Right ventricle myocardium inferior (tissue), 1 donor: ENCODE results near the gene ARL10. TPM values are rescaled to one million over a fixed set of nuclear protein-coding genes. Genes with fewer than 3 reads are reported as not detected.
A peak's percentile ranks its signal among the peaks of the same experiment; 100 is the strongest.

Experiments used
- ATAC-seq: fragments of 200-7000 bp; cut with Tn5 transposase; one replicate; pipeline ENCODE4 v1.9.1; 2020; ENCODE audit warnings: mild to moderate bottlenecking, moderate library complexity
- DNase-seq: peaks from one replicate; pipeline ENCODE4 v3.0.0; 2021; ENCODE audit errors: missing footprints
- intact Hi-C: fragments of 100-400 bp; cut with DNase I; formaldehyde crosslinking; loops from one replicate; pipeline ENCODE4 v1.11.0; 2022
- long read RNA-seq: library from polyadenylated mRNA; unstranded; transcript quantifications from one replicate; pipeline ENCODE4 v2.0.0, GENCODE V29; 2021
- total RNA-seq: library from RNA; stranded (reverse); fragmentation: NEBNext Ultra II Directional; extraction: Animal tissue kit (Norgen Biotek cat#: 25700); gene quantifications from one replicate; pipeline ENCODE4 v1.2.1, GENCODE V29; 2021
- donor health status: DM: no; HTN: yes; CAD: no; lungs with severe emphysema.

The ARL10 gene, protein sequence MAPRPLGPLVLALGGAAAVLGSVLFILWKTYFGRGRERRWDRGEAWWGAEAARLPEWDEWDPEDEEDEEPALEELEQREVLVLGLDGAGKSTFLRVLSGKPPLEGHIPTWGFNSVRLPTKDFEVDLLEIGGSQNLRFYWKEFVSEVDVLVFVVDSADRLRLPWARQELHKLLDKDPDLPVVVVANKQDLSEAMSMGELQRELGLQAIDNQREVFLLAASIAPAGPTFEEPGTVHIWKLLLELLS
- 5.4 TPM for total RNA-seq
- long read RNA-seq, full-length matches to known transcripts: 1 of 2 reads
- long read RNA-seq, partial matches to known transcripts: 0 of 2 reads
- long read RNA-seq, other reads (novel, unspliced or antisense): 1 of 2 reads

DNA sequence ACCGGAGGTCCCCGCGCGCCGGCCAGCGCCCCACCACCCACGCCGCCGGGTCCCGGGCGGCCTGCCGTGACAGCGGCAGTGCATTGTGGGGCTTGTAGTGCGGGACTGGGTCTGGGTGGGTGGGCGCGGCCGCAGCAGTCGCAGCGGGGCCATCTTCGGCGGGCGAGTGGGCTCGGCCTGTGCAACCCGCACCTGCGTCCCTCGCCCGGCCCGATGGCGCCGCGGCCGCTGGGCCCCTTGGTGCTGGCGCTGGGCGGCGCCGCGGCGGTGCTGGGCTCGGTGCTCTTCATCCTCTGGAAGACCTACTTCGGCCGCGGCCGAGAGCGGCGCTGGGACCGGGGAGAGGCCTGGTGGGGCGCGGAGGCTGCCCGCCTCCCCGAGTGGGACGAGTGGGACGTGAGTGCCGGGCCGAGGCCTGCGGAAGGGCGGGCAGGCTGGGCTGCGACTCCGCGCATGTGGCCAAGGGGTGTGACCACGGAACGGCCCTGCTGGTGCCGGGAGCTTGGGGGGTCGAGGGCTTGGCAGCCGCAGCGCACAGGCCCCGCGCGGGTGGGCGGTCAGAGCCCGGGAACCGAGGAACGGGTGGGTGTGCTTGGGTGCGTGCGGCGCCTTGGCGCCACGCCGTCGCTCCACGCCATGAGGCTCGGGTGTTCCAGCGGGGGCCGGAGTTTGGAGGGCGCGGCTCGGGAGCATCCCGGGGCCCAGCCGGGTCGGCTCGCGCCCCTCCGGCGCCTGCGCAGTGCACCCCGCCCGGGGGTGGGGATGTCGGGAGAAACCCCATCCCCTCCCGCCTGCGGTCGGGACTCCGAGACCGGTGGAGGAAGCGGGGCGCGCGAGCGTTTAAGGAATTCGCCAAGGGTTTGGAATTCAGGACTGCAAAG lies at the start of gene ARL10:
Gene ARL10, plus strand, starts transcription at position 137 of the 881 bp plus-strand sequence. Its CDS starts 77 bp downstream, at position 214.
- intact Hi-C loops: loop anchor here (2.0 to 10.0 kb wide), 2 partner anchors 23 to 131 kb away; partner anchors contain the start of genes HIGD2A, NOP16 and SIMC1
- ATAC-seq (peak; percentile 57), DNase-seq (peak; percentile 74)

DNA sequence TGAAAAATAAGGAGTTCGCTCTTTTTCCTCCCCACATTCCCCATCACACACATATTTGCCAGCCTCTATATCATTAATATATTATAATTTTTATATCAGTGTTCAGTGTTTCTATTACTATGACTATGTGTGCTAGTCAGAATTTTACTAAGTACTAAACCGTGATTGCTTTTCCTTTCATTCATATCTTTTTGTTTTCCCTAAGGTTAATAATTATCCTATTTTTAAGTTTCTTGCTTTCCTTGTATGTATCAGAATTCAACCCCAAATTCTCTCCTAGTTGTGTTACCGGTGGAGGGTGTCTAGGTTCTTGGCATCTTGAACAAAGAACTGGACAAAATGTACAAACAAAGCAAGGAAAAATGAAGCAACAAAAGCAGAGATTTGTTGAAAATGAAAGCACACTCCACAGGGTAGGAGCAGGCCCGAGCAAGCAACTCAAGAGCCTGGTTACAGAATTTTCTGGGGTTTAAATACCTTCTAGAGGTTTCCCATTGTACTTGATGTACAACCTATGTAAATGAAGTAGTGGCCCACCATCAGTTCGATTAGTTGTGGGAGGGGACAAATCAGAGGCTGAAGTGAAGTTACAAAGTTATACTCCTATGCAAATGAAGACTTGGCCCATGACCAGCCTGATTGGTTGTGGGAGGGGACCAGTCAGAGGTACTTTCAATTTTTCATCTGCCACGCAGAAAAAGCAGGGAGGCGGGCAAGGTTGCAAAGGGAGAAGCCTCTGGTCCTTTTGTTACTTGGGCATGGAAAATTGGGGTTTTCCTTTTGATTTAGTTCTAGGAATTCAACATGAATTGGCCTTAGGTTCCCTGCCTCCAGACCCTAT lies 47.5 kb upstream of the ARL10 start:
- intact Hi-C loops: no loop called here
- DNase-seq (no peak), ATAC-seq (no peak)

DNA sequence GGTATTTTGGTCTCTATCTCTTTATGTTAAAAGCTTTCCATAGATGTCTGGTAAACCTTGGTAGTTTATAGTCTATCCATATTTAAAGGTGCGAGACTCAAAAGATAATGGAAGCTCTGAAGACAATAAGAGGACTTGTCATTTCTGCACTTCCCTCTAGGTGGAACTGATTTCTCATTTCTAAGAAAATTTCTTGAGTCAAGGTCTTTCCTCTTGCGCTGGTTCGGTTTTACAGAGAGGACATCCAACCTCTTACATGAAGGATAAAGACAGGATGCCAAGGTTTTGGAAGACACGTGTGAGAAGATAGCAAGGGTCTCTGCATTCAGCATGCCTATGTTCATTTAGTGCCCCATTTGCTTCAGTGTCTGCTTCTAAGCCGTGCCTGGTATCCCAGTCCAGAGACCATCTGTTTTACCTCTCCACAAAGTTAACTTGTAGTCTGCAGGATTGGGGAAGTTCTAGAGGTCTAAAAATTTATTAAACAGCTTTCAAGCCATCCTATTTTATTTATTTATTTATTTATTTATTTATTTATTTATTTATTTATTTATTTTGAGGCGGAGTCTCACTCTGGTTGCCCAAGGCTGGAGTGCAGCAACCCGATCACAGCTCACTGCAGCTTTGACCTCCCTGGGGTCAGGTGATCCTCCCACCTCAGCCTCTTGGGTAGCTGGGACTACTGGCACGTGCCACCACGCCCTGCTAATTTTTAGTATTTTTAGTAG lies 45.3 kb upstream of the ARL10 start:
- DNase-seq (no peak), ATAC-seq (no peak)
- intact Hi-C loops: no loop called here

DNA sequence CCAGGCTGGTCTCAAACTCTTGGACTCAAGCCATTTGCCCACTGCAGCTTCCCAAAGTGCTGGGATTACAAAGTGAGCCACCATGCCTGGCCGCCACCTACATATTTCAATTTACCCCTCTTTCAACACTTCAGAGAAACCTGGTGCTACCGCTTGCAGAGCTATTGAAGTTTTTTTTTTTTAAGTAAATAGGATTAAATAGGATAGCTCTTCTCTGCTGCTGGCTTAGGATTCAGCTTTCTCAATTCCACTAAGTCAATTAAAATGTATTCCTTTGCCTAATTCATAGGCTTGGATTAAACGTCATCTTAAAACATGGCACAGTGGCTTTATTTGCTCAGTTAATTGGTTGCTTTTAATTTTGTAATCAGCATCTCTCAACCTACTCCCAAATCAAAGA lies 44.7 kb upstream of the ARL10 start:
- ATAC-seq (no peak), DNase-seq (no peak)
- intact Hi-C loops: no loop called here

DNA sequence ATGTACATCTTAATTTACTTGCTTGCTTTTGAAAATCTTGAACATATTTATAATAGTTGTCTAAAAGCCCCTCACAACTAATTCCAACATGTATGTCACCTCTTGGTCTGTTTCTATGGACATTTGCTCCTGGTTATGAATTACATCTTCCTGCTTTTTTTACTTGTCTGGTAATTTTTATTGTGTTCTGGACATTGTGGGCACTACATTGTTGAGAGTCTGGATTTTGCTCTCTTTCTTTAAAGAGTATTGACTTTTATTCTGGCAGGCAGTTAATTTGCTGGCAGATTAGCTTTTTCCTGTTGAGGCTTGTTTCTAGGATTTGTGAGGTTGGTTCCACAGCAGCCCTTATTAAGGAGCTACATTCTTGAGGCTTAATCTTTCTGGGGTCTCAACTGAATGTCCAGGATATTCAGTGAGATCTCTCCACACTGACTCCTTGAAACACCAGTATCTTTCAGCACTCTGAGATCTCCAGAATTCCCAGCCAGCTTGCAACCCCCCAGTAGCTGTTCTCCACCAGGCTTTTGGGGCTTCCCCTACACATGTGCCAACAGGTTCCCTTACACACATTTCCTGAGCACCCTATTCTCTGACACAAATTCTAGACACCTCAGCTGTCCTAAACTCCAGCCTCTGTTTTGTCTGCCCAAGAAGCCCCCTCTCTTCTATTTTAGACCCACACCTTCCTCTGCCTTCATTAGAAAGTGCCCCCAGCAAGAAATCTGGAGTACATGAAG lies 31.1 kb upstream of the ARL10 start:
- intact Hi-C loops: no loop called here
- ATAC-seq: no peak
- DNase-seq: no peak

DNA sequence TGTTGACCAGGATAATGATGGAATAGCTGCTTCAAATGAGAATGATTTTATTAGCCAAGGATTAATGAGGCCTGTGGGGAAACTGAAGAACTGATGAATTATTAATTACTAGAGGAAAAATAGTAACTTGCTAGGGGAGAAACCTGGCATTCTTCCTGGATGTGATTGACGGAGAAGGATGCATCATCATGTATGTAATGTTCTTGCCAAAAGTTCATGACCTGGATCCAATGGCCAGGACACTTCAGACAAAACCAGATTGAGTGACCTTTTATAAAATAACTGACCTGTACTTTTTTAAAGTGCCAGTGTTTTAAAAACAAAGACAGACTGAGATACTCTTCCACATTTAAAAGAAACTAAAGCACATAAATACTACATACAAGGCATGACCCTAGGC lies 27.4 kb upstream of the ARL10 start:
- DNase-seq: no peak
- ATAC-seq: no peak
- intact Hi-C loops: no loop called here

DNA sequence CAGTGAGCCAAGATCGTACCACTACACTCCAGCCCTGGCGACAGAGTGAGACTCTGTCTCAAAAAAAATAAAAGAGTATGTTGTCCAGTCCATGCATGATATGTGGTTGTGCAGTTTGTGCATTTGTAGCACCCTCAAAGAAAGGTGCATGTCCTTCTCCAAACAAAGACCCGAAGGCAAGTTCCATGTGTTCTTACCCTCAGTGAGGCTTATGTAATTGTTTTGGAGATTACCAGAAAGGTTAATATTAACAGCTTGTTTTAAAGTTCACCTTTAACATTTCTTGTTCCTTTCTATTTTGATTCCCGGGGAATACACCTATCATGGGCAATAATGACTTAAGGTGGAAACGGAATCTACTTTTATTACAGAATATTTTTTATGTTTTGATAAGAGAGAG lies 26.0 kb upstream of the ARL10 start:
- intact Hi-C loops: no loop called here
- no peak for DNase-seq
- ATAC-seq: no peak

DNA sequence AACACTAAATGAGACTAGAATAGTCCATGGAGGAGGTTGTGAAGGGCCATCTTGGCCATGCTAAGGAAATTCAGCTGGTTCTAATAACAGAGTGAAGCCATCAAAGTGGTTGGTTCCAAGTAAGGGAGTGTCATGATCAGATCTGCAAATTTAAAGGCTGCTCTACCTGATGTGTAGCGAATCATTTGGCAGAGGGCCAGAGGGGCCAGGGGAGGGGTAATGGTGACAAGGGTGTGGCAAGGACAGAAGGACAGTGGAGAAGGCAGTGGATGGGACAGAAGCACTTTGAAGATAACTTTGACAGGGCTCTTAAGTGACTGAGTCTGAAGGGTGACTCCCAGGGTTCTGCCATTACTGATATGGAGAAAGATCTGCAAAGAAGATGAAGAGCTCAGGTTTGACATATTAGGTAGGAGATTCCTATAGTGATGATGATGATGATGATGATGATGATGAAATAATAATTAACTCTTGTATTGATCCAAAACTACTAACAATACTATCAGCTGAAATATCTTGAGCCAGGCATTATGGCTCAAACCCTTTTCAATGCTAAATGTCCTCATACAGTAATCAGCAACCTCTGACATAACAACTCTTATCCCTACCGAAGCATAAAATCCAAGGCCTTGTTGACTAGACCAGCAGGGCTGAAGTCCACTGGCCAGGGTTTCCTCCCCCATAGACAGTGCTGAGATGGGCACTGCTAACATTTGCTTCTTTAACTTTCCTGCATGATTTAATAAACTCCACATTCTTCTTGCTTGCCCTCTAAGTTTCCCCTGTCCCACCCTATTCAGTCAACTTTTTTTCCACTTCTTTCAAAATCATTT lies 23.7 kb upstream of the ARL10 start:
- DNase-seq (no peak), ATAC-seq (no peak)
- intact Hi-C loops: no loop called here

DNA sequence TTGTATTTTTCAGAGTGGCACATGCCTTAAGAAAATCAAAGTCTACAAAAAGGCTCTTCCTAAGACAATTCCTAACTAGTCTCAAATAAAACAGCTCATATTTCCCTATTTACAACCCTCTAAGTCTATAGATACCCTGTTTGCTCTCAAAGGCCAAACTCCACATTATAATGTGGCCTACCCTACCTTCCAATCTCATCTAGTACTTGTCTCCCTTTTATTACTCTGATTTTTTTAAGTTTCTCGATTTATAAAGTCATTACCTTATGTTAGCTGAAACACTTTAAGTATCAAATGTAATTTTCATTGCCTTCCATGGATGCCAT lies 23.2 kb upstream of the ARL10 start:
- no peak for DNase-seq
- ATAC-seq: no peak
- intact Hi-C loops: no loop called here

DNA sequence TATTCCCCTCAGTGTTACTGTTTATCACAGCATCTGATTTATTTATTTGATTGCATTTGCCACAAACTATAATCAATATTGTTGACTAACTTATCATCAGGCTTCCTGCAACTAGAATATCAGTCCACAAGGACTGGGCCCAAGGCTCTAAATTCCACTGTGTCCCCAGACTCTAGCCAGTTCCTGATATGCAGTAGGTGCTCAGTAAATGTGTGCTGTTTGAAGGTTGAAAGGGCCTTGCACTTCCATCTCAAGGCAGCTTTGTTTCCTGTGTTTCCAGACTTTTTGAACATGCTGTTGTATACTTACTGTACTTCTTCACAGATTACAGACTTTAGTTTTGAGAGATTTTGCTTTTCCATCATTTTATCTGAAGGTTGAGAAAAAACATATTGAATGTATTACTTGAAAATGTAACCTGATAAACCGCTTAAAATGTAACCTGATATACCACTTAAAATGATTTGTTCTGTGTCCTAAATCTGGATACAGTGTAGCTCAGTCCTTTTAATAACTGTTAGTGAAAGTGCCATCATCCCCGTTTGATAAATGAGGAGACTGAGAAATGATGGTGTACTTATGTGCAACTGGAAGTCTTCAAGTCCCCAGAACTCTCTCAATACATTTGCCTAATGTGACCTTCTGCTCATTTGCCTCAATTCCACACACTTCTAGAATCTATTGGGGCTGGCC lies 22.4 kb upstream of the ARL10 start:
- intact Hi-C loops: no loop called here
- ATAC-seq (no peak), DNase-seq (no peak)

DNA sequence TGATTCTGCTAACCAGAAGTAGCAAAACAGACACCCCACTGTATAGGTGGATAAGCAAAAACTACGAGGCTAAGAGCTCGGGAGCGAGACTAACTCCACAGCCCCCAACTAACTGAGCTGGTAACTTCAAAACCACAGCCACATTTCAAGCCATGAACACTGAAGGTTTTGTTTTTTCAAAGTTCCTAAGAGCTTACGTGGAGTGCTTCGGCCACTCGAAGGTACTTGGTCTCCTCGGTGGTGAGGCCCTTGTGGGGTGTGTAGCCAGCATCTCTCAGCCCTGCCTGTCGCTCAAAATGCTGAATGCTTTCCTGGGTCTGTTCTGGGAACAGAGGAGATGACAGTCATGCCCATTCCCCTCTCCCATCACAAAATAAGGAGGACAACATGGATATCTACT lies 14.9 kb upstream of the ARL10 start:
- ATAC-seq (no peak), DNase-seq (no peak)
- intact Hi-C loops: no loop called here

DNA sequence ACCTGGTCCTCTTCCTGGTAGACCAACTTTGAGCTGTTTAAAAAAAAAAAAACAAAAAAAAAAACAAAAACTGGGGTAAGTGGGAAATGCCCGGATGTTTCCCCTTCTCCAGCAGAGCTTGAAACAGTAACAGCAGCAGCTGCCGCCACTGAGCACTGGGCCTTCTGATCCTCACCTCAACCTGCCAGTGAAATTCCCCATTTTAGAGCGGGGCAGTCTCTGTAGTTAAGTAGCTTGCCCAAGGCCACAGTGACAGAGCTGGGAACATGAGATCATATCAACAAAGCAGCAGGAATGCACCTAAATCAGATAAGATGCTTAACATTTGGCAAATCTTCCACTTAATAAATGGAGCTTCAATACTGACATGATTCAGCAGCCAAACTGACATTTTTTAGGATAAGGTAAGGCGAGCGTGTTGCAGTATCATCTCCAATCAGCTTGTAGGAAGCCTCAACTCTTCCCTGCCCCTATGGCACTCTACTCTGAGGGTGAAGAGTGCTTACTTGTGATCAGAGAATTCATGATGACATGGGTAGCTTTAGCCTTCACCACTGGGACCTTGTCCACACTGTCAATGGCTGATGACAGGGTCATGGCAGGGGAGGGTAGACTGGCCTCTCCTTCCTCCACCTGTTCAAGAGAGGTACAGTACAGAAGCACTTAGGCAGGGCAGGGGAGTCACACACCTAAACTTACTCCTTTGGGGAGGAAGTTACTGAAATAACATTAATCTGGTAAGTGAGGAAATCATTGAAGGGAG lies 13.0 kb upstream of the ARL10 start:
- ATAC-seq: no peak
- DNase-seq: no peak
- intact Hi-C loops: no loop called here

DNA sequence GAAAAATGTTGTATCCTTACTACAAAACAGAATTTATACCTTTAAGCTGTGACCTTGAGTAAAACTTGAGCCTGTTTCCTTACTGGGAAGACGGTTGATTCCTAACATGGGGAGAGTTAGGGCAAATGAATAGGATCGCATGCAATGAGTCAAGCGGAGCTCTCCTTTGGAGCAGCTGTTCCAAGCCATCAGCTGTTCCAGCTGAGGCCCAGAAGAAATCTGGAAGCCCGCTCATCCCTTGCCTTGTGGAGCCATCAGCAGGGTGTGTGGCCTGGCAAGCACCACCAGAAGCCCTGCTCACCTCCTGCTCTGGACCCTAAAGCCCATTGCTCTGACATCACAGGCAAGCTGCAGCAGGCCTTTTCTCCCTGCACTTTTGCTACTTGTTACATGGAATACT lies 11.8 kb upstream of the ARL10 start:
- no peak for DNase-seq
- no peak for ATAC-seq
- intact Hi-C loops: no loop called here

DNA sequence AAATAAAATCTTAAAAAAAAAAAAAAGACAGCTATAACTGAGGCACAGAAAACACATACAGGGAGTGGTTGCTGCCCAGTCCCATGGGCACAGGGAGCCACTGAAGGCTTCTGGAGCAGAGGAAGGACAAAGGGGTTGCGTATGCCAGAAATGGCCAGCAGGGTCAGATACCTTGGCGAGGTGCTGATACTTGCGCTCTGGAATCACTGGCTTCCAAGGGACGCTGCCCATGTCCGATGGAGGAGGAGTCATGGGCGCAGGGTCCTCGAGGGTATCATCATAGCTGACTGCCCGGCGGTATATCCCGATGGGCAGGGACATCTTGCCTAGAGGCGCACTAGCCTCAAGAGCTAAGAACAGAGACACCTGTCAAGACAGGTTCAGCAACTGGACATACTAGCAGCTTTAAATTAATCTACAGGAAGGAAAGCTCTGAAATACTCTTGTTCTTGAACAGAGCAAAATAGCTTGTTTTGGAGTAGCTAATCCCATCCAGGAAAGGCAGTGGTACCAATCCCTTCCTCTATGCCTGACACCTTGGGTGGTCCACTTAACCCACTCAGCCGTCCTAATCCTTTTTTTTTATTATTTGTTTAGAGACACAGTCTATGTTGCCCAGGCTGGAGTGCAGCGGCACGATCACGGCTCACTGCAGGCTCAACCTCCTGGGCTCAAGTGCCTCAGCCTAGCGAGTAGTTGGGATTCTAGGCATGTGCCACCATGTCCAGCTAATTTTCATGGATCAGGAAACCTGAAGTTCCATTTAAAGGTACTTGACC lies 9.7 kb upstream of the ARL10 start:
- intact Hi-C loops: no loop called here
- no peak for ATAC-seq
- DNase-seq: no peak

DNA sequence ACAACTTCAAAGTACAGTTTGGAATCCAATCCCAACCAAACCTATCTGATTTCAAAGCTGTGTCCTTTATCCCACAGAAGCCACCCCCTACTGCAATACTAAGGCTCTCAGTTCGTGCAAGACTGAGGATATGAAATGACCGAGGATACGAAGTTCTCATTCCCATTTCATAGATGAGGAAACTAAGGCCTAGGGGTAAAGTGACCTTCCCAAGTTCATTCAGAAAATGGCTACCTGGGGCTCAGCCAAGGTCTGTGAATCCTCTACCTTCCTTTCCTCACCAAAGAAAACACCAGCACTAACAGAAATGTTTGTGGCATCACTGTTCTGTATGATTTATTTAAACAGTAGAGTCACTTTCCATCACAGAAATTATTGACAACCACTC lies 9.1 kb upstream of the ARL10 start:
- ATAC-seq (no peak), DNase-seq (no peak)
- intact Hi-C loops: no loop called here
